Activated naive CD4-positive, alpha-beta T cell treated with anti-CD3 and anti-CD28 coated beads, Interleukin-2, amount 10 ng/mL, durations not matched to agents 7 days and 5 days (primary cell): ENCODE results near the gene PPFIA4.

Experiments used
- CTCF ChIA-PET: fragments of 350-600 bp; sonication (Branson Sonifier 250); formaldehyde crosslinking; loops from one replicate; lab custom pipeline; 2021; ENCODE audit warnings: antibody characterized with exemption; lab: Charles Lee
- DNase-seq: peaks from one replicate; pipeline ENCODE4 v3.0.0-alpha.2; 2020
- H3K27ac Mint-ChIP-seq: one replicate; pipeline ENCODE4 v1.8.0; 2021; ENCODE audit warnings: mild to moderate bottlenecking, moderate library complexity, mixed read lengths
- H3K27me3 Mint-ChIP-seq: one replicate; pipeline ENCODE4 v1.8.0; 2021; ENCODE audit warnings: mild to moderate bottlenecking, mixed read lengths
- H3K36me3 Mint-ChIP-seq: one replicate; pipeline ENCODE4 v1.8.0; 2021; ENCODE audit warnings: mixed read lengths
- H3K4me1 Mint-ChIP-seq: one replicate; pipeline ENCODE4 v1.8.0; 2021; ENCODE audit warnings: mixed read lengths
- H3K4me3 Mint-ChIP-seq: one replicate; pipeline ENCODE4 v1.8.0; 2021; ENCODE audit warnings: mild to moderate bottlenecking, moderate library complexity, mixed read lengths
- H3K9me3 Mint-ChIP-seq: one replicate; pipeline ENCODE4 v1.8.0; 2021; ENCODE audit warnings: mixed read lengths

The PPFIA4 gene

DNA sequence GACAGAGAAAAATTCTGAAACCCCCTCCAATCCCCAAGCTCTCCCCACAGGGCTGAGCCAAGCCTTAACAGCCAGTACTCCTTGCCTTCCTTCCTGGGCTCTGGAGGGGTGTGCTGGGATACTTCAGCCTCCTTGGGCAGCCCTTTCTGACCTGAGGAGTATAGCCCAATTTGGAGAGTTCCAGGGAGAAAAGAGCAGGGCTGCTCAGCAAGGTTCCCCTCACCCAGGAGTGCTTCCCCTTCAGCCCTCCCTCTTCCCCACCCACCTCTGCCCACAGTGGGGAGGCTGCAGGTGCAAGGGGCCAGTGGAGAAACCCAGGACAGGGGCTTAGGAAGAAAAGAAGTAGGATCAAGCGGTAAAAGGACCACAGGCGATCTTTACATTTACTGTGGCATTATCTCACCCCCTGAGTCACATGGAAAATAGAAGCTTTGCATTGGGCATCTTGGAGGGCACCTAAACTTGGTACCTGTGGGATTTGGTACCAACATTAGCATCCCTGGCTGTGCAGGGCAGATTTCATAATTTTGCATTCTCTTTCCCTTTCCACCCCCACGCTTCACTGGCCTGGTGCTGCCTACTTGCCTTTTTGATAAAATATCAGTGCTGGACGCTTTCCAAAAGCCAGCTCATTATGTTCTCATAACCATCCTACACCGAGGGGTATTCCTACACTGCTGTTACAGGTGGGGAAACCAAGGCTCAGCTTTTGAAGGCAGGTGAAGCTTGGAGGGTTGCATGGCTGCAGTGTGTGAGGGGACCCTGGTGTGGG is 98.4 kb downstream of the PPFIA4 start:
- Mint-ChIP-seq H3K4me1 (peaks cover 9% of the 10 kb centered on the region), H3K9me3 (no peaks in the 10 kb centered on the region), H3K4me3 (no peak overlapping the region), H3K27ac (no peak overlapping the region), H3K36me3 (no peaks in the 10 kb centered on the region), H3K27me3 (peaks cover 95% of the 10 kb centered on the region)
- CTCF ChIA-PET = no interaction called here
- DNase-seq = no peak

DNA sequence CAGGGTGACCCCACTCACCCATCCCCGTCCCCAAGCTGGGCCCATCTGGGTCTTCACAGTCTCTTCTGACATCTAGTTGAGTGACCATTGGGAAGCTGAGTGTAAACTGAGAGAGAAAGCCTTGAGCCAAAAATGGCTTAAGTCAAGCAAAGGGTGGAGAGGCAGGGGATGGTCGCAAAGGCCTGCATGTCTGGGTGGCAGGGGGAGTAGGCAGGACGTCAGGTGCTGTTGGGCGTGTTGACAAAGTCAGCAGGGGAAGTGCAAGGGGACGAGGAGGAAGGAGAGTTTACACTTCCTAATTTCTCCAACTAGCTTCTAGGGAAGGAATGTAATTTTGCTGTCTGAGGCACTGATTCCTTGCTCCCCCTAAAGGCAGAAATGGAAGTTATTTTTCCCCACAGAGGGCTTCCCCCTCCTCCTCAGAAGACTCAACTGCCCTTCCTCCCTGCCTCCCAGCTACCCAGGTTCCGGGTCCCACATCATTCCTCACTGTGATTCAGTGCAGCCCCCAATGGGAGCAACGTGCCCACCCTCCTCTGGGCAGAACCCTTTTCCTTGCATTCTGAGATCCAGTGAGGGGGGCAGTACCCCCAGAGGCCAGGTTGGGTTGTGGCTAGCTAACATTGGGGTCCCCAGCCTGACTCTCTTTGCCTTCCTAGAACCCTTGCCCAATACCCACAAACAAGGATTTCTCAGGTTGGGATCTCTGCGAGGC is 100.0 kb downstream of the PPFIA4 start:
- Mint-ChIP-seq H3K4me1 (peaks cover 9% of the 10 kb centered on the region), H3K27me3 (peaks cover 93% of the 10 kb centered on the region)
- CTCF ChIA-PET = interaction anchor here (1.5 to 1.9 kb wide), 2 partner anchors 8 to 87 kb away, joined by 4 to 10 read pairs; no protein-coding TSS in a partner anchor

DNA sequence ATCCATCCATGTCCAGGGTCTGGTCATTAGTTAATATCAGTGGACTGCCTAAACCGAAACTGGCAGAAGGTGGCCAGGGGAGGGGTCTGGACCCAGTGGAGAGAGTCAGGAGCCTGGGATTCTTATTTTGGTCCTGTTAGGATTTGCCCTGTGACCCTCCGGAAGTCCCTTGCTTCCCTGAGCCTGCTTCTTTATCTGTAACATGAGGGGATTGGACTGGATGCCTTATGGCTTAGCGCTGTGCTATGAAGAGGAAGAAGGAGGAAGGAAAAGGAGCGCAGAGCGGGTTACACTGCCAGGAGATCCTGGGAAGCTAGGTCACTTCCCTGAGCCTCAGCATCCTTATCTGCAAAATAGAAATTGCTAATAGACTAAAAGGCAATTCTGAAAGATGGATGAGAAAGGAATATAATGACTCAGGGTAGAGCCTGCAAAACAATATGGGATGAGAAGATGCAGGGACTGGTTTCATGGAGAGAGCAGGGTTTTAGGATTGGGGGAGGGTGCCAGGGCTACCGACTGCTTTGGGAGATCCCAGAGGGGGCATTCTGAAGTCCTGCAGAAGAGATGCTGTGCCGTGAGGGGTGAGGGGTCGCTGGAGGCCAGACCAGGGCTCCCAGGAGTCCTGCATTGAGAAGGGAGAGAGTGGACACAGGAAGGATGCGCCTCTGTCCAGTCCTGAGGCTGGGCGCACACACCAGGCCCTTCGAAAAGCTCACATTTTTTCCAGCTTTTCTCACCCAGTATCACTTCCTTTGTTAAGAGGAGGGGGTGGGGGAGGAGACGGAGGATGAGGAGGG is 100.8 kb downstream of the PPFIA4 start:
- no peak overlapping the region for H3K27ac Mint-ChIP-seq
- no peak for DNase-seq
- no peak overlapping the region for H3K4me3 Mint-ChIP-seq
- H3K9me3 Mint-ChIP-seq = no peaks in the 10 kb centered on the region
- CTCF ChIA-PET = interaction anchor here (1.0 to 1.9 kb wide), 4 partner anchors 9 to 87 kb away, joined by 3 to 10 read pairs (median 4); no protein-coding TSS in a partner anchor
- H3K36me3 Mint-ChIP-seq = no peaks in the 10 kb centered on the region
- peaks cover 5% of the 10 kb centered on the region for H3K4me1 Mint-ChIP-seq
- peaks cover 90% of the 10 kb centered on the region for H3K27me3 Mint-ChIP-seq

More for the DNA sequence above, 100.0 kb downstream of the PPFIA4 start:
- no peak for DNase-seq
- Mint-ChIP-seq H3K27ac (no peak overlapping the region), H3K4me3 (no peak overlapping the region), H3K36me3 (no peaks in the 10 kb centered on the region), H3K9me3 (no peaks in the 10 kb centered on the region)

DNA sequence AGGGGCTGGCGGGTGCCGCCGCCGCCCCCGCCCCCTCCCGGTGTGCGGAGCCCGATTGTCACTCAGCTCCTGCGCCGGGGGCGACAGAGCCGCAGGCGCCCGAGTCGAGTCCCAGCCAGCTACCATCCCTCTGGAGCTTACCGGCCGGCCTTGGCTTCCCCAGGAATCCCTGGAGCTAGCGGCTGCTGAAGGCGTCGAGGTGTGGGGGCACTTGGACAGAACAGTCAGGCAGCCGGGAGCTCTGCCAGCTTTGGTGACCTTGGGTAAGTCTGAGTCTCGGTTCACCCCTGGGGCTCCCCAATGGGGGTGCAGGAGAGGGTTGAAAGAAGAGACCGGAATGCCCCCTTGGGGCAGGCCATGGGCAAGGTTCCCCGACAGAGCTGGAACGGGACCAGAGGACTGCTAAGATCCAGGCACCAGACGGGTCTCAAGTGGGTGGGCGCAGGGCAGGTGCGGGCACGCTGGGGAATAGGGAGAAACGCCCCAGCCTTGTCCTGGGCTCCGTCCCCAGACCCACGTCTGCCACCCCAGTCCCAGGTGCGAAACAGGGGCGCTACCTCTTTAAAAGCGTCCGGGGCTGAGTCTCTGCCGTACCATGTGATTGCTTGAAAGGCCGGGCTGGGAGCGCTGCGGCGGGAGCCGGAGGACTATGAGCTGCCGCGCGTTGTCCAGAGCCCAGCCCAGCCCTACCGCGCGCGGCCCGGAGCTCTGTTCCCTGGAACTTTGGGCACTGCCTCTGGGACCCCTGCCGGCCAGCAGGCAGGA is 101.6 kb downstream of the PPFIA4 start, which contains the start of gene ADORA1:
Gene ADORA1, plus strand, starts transcription at position 61 of the 765 bp plus-strand sequence. CDS start 1,116 bp downstream, outside the sequence.
- H3K27ac Mint-ChIP-seq = no peak within 1 kb of the TSS
- no peak for DNase-seq
- CTCF ChIA-PET = interaction anchor here (0.7 to 1.5 kb wide), 4 partner anchors 10 to 89 kb away, joined by 3 to 4 read pairs (median 3); no protein-coding TSS in a partner anchor
- no peaks in the 10 kb centered on the region for H3K36me3 Mint-ChIP-seq
- no peaks in the 10 kb centered on the region for H3K9me3 Mint-ChIP-seq
- no peak within 1 kb of the TSS for H3K4me3 Mint-ChIP-seq
- H3K4me1 Mint-ChIP-seq = peaks cover 5% of the 10 kb centered on the region
- H3K27me3 Mint-ChIP-seq = peaks cover 83% of the 10 kb centered on the region

DNA sequence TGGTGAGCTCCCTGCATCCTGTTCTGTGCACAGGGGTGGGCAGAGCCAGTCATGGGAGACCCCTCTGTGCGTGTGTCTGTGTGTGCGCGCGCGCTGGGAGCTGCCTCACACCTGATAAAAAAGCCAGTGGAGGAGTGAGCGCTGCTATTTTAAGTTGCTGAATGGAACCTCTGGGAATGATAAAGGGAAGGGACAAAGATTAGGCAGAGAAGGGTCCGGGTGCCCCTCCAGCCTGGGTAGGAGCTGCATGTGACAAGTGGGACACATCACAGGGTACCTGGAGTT is 102.1 kb downstream of the PPFIA4 start:
- DNase-seq = no peak
- Mint-ChIP-seq H3K36me3 (no peaks in the 10 kb centered on the region), H3K27ac (no peak overlapping the region), H3K4me3 (no peak overlapping the region), H3K4me1 (peaks cover 5% of the 10 kb centered on the region), H3K9me3 (no peaks in the 10 kb centered on the region), H3K27me3 (peaks cover 84% of the 10 kb centered on the region)
- CTCF ChIA-PET = interaction anchor here (0.7 to 1.1 kb wide), 2 partner anchors 45 to 89 kb away, joined by 3 read pairs; no protein-coding TSS in a partner anchor
